GM12865 (cell line): ENCODE results near the gene SF3B3.
"Not testable (repeated sequence)": the region's sequence is repeated elsewhere in the genome, so short reads cannot be mapped to it uniquely, and the experiment has no call there.

ENCODE experiments used
- DNase-seq: peaks from one replicate; pipeline ENCODE4 v3.0.0; 2010; ENCODE audit warnings: low read depth
- H3K4me3 ChIP-seq: 2 replicates; pipeline ENCODE4 v1.5.1; 2011; ENCODE audit warnings: mild to moderate bottlenecking, low read depth, low read length, control low read depth
- CTCF ChIP-seq: IDR thresholded peaks from 2 replicates; pipeline ENCODE4 v1.5.1; 2011; ENCODE audit warnings: low read length, control low read depth, low read depth, inconsistent platforms; ENCODE audit not compliant: insufficient read depth; ENCODE audit errors: missing control alignments

SF3B3 gene

GRCh38 chr16:70588565-70588964 is 64.9 kb downstream of the SF3B3 start:
- DNase-seq: no peak
- H3K4me3 ChIP-seq: no peak overlapping the region
- TF ChIP-seq CTCF: no peak

- not testable (repeated sequence) for H3K4me3 ChIP-seq, DNase-seq
Observed at GRCh38 chr16:70589416-70589815, 65.8 kb downstream of the SF3B3 start.

- no peak for DNase-seq
- no peak overlapping the region for H3K4me3 ChIP-seq
- no peak for TF ChIP-seq CTCF
Observed at GRCh38 chr16:70589998-70590471, 66.4 kb downstream of the SF3B3 start.

GRCh38 chr16:70590722-70591415 is 67.3 kb downstream of the SF3B3 start:
- TF ChIP-seq CTCF: no peak
- no peak overlapping the region for H3K4me3 ChIP-seq
- no peak for DNase-seq

GRCh38 chr16:70591615-70592014 is 68.0 kb downstream of the SF3B3 start:
- H3K4me3 ChIP-seq: no peak overlapping the region
- no peak for TF ChIP-seq CTCF
- DNase-seq: no peak

GRCh38 chr16:70592106-70592571 is 68.5 kb downstream of the SF3B3 start:
- H3K4me3 ChIP-seq: no peak overlapping the region
- no peak for TF ChIP-seq CTCF
- no peak for DNase-seq

- no peak overlapping the region for H3K4me3 ChIP-seq
- no peak for TF ChIP-seq CTCF
- DNase-seq: no peak
Observed at GRCh38 chr16:70593544-70593943, 69.9 kb downstream of the SF3B3 start.
